ENCODE measurements around the gene PSMA7.

Gene PSMA7

GRCh38 chr20:62143081-62143956 is at the start of gene PSMA7, which contains the start of gene SS18L1:
Gene PSMA7, minus strand, starts transcription at chr20:62143394. Its CDS starts 91 bp downstream, at chr20:62143303.
Gene SS18L1, plus strand, starts transcription at chr20:62143769. Its CDS starts 52 bp downstream, at chr20:62143821.
- DNase-seq, result peak; percentile 80

- no peak for DNase-seq
Observed at GRCh38 chr20:62192635-62193034, 49.4 kb upstream of the PSMA7 start.

- DNase-seq, result no peak
Observed at GRCh38 chr20:62191781-62192559, 48.8 kb upstream of the PSMA7 start.

- no peak for DNase-seq
Observed at GRCh38 chr20:62190639-62191411, 47.6 kb upstream of the PSMA7 start.

- DNase-seq, result no peak
Observed at GRCh38 chr20:62186887-62187866, 44.0 kb upstream of the PSMA7 start.

GRCh38 chr20:62186096-62186426 is 42.9 kb upstream of the PSMA7 start:
- no peak for DNase-seq

- DNase-seq, result no peak
Observed at GRCh38 chr20:62183426-62184142, 40.4 kb upstream of the PSMA7 start.

- peak; percentile 89 for DNase-seq
Observed at GRCh38 chr20:62182469-62183425, 39.6 kb upstream of the PSMA7 start, which contains the start of gene MTG2. Gene MTG2, plus strand, starts transcription at chr20:62183028. Its CDS starts 10,393 bp downstream, at chr20:62193421.

- DNase-seq, result no peak
Observed at GRCh38 chr20:62181808-62182207, 38.6 kb upstream of the PSMA7 start.

GRCh38 chr20:62179162-62179504 is 35.9 kb upstream of the PSMA7 start:
- DNase-seq, result no peak

GRCh38 chr20:62178316-62179161 is 35.3 kb upstream of the PSMA7 start:
- no peak for DNase-seq

- DNase-seq, result no peak
Observed at GRCh38 chr20:62177307-62177706, 34.1 kb upstream of the PSMA7 start.

GRCh38 chr20:62176866-62177265 is 33.7 kb upstream of the PSMA7 start:
- DNase-seq, result no peak

- DNase-seq, result no peak
Observed at GRCh38 chr20:62175711-62176110, 32.5 kb upstream of the PSMA7 start.

- DNase-seq, result no peak
Observed at GRCh38 chr20:62174870-62175624, 31.9 kb upstream of the PSMA7 start.

- DNase-seq, result no peak
Observed at GRCh38 chr20:62174021-62174804, 31.0 kb upstream of the PSMA7 start.

- DNase-seq, result no peak
Observed at GRCh38 chr20:62172666-62173065, 29.5 kb upstream of the PSMA7 start.
